GM18861 (cell line): ENCODE results near the gene HSPA1L.
"Not testable (repeated sequence)": the region's sequence is repeated elsewhere in the genome, so short reads cannot be mapped to it uniquely, and the experiment has no call there.

Source experiments
- ATAC-seq: cut with Tn5 transposase; IDR thresholded peaks from one replicate; pipeline ENCODE4 v1.9.1; 2021; ENCODE audit not compliant: unreplicated experiment

The HSPA1L gene

DNA sequence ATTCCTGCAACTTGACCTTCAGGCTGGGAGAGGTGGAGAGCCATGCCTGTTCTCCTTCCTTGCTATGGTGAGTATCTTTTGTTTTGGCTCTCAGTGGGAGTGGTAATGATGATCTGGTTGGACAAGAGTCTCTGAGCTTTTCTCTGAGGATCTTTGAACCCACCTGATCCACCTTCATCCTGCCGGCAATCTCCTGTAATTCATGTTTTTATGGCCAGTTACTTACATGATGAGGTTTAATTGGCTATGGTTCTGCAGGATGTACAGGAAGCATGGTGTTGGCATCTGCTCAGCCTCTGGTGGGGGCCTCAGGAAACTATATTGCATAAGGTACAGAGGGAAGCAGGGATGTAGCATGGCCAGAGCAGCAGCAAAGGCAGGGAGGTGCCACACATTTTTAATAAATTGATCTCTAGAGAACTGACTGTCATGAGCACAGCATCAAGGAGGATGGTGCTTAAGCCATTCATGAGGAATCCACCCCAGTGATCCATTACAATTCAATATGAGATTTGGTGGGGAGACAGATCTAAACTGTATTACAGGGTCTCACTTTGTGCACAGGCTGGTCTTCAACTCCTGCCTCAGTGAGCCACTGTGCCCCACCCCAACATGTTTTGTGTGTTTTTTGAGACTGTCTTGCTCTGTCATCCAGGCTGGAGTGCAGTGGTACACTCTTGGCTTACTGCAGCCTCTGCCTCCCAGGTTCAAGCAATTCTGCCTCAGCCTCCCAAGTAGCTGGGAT lies 22.5 kb upstream of the HSPA1L start:
- ATAC-seq = no peak

DNA sequence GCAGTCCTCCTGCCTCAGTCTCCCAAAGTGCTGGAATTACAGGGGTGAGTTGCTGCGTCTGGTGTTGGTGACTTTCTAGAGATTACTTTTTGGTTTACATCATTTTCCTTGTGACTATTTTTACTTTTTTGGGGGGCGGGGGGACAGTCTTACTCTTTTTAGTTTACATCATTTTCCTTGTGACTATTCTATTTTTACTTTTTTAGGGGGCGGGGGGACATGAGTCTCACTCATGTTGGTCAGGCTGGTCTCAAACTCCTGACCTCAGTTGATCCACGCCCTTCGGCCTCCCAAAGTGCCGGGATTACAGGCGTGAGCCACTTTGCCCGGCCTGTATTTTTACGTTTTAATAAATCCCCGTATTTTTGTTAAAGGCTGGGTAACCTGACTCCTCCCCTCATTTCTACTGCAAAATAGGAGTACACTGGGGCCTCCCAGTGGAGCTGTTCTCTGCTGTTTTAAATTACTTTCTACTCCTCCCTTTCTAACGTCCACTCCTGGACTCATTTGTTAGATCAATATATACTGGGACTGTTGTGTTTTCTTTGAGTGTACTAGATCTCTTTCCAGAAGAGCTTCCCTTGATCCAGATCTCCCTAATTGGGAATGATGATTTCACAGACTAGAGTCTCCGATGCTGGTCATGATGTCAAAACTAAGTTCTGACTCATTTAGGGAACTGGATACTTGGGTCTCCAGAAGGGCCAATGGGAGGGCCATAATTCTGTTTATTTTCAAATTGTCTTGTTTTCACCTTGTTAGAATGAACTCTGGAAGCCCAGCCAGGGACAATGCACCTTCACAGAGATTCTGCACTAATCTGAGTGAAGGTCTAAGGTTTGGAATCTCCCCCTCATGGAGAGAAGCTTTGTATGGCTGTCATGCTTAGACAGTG lies 21.6 kb upstream of the HSPA1L start:
- no peak for ATAC-seq

DNA sequence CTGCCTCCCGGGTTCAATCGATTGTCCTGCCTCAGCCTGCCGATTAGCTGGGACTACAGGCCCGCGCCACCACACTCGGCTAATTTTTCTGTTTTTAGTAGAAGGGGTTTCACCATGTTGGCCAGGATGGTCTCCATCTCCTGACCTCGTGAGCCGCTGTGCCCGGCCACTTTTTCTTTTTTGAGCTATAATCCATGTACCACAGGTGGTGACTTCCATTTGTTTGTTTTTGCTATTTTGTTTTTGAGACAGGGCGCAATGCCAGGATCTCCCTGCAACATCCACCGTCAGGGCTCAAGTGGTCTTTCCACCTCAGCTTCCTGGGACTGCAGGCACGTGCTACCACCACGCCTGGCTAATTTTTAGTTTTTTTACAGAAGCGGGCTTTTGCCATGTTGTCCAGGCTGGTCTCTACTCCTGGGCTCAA lies 21.0 kb upstream of the HSPA1L start:
- no peak for ATAC-seq

DNA sequence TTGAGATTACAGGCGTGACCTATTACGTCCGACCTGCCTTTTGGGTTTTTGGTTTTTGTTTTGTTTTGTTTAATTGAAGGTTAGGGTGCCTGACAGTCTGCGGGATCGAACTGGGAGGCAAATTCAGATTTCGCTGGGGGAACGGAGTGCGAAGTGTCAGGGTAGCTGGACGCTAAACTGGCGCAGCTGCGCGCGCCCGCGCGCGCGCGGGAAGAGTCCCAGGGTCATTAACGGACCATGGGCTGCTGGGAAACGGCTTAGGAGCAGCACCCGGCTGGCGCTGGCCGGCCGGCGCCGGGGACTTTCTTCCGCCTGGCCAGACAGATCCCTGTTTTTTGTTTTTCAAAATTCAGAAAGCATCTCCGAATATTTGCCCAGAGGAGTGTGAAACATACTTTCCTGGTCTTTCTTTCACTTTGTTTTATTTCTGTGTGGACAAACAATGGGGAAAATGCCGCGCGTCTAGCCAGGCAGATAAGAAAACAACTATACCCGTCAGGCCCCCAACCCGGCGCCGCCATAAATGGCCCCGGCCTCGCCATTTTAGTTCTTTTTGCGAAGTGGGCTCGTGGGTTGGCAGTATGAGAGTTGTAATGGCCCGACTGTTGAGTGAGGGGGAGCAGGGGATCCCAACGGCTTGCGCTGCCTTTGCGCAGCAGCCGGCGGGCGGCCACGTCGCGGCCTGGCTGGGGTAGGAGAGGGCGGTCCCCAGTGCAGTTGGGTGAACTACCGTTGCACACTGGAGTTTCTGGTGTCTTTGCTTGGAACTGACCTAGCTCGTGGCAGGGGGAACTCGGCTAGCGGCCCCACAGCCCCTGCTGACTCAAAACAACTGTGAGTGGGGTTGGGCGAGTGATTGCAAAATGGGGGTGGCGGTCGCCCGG lies 19.5 kb upstream of the HSPA1L start:
- no peak for ATAC-seq

DNA sequence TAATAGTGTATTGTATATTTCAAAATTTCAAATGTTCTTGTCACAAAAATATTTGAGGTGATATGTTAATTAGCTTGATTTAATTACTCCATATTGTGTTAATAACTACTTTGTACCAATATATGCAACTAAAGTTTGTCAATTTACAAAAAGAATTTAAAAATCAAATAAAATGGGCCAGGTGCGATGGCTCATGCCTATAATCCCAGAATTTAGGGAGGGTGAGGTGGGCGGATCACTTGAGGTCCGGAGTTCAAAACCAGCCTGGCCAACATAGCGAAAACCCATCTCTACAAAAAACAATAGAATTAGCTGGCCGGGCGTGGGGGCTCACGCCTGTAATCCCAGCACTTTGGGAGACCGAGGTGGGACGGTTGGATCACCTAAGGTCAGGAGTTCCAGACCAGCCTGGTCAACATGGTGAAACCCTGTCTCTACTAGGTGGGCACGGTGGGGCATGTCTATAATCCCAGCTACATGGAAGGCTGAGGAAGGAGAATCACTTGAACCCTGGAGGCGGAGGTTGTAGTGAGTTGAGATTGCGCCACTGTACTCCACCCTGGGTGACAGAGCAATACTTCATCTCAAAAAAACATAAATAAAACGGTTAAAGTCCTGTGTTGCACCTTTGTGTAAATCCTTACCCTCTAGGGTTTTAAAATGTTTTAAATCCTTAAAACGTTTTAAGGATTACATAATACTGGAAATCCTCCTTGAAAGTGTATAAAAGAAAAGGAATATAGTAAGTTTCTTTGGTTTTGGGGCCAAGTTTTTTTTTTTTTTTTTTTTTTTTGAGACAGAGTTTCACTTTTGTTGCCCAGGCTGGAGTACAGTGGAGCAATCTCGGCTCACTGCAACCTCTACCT lies 16.5 kb upstream of the HSPA1L start:
- no peak for ATAC-seq

DNA sequence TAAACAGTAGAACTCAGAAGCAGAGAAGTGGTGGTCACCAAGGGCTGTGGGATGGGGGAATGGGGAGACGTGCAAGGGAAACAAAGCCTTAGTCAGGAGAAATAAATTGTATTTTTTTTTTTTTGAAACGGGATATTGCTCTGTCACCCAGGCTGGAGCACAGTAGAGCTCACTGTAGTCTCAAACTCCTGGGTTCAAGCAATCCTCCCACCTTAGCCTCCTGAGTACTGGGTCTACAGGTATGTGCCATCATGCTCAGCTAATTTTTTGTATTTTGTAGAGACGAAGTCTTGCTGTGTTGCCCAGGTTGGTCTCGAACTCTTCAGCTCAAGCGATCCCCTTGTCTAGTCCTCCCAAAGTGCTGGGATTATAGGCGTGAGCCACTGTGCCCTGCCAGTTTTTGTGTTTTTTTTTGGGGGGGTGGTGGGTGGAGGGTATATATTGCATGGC lies 15.8 kb upstream of the HSPA1L start:
- no peak for ATAC-seq

DNA sequence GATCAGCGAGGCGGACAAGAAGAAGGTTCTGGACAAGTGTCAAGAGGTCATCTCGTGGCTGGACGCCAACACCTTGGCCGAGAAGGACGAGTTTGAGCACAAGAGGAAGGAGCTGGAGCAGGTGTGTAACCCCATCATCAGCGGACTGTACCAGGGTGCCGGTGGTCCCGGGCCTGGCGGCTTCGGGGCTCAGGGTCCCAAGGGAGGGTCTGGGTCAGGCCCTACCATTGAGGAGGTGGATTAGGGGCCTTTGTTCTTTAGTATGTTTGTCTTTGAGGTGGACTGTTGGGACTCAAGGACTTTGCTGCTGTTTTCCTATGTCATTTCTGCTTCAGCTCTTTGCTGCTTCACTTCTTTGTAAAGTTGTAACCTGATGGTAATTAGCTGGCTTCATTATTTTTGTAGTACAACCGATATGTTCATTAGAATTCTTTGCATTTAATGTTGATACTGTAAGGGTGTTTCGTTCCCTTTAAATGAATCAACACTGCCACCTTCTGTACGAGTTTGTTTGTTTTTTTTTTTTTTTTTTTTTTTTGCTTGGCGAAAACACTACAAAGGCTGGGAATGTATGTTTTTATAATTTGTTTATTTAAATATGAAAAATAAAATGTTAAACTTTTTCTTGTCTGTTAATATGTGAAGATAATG lies 14.7 kb upstream of the HSPA1L start:
- no peak for ATAC-seq

DNA sequence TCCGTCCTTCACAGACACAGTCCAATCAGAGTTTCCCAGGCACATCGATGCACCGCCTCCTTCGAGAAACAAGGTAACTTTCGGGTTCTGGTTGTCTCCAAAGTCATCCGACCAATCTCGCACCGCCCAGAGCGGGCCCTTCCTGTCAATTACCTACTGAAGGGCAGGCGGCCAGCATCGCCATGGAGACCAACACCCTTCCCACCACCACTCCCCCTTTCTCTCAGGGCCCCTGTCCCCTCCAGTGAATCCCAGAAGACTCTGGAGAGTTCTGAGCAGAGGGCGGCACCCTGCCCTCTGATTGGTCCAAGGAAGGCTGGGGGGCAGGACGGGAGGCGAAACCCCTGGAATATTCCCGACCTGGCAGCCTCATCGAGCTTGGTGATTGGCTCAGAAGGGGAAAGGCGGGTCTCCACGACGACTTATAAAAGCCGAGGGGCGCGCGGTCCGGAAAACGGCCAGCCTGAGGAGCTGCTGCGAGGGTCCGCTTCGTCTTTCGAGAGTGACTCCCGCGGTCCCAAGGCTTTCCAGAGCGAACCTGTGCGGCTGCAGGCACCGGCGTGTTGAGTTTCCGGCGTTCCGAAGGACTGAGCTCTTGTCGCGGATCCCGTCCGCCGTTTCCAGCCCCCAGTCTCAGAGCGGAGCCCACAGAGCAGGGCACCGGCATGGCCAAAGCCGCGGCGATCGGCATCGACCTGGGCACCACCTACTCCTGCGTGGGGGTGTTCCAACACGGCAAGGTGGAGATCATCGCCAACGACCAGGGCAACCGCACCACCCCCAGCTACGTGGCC lies 12.4 kb upstream of the HSPA1L start, which contains the start of gene HSPA1B:
HSPA1B (plus strand) TSS at position 453 of the 794 bp plus-strand sequence; CDS start at position 666, 213 bp downstream.
- peak; percentile 60 for ATAC-seq

DNA sequence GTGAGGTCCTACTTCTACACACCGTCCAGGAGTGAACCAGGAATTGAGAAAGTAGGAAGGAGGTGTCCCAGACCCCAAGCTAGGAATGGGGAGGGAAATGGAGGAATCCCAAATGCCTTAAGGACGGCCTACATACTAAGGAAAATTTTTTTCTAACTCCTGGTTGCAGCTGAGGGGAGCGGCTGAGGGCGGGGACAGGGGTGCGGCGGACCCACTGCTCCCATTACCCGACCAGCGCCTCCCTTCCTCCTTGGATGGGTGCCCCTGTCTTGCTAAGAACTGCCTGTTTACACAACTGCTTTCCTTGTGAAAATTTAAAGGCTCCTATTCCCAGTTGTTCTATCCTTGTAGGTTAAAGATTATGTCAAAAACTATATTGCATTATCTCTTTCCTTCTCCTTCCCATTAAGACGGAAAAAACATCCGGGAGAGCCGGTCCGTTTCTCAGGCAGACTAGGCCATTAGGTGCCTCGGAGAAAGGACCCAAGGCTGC lies 11.8 kb upstream of the HSPA1L start:
- no peak for ATAC-seq

DNA sequence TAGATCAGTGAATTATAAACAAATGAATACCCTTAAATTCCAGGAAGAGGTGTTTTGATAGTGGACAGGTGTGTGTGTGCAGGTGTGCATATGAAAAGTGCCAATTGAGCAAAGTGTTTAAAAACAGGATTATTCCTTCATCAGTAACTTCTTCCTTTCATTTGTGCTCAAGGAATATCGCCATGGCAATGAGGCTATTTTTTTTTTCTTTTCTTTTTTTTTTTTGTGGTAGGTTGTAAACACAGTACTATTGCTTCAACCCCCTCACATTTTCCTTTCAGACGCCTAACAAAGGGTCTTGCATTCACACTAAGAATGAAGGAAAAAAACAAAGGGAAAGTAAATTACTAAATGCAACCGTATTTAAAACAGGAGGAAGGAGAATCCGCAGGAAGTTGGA lies 10.5 kb upstream of the HSPA1L start:
- ATAC-seq = no peak

DNA sequence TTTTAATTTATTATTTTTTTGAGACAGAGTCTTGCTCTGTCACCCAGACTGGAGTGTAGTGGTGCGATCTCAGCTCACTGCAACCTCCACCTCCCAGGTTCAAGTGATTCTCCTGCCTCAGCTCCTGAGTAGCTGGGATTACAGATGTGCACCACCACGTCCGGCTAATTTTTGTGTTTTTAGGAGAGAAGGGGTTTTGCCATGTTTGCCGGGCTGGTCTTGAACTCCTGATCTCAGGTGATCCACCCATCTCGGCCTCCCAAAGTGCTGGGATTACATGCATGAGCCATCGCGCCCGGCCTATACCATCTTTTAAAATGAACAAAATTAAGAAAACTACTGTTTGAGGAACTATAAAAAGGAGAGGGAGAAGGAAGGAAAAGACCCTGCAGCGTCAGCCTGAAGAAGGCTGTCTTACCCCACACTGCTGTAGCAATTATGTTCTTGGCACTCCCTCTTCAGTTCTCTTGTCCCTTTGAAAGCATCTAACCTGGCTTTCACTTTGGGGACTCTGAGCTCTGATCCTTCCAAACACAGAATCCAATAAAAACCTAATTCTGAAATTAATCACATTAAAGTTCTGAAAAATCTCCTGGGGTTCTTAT lies 8.6 kb upstream of the HSPA1L start:
- not testable (repeated sequence) for ATAC-seq

DNA sequence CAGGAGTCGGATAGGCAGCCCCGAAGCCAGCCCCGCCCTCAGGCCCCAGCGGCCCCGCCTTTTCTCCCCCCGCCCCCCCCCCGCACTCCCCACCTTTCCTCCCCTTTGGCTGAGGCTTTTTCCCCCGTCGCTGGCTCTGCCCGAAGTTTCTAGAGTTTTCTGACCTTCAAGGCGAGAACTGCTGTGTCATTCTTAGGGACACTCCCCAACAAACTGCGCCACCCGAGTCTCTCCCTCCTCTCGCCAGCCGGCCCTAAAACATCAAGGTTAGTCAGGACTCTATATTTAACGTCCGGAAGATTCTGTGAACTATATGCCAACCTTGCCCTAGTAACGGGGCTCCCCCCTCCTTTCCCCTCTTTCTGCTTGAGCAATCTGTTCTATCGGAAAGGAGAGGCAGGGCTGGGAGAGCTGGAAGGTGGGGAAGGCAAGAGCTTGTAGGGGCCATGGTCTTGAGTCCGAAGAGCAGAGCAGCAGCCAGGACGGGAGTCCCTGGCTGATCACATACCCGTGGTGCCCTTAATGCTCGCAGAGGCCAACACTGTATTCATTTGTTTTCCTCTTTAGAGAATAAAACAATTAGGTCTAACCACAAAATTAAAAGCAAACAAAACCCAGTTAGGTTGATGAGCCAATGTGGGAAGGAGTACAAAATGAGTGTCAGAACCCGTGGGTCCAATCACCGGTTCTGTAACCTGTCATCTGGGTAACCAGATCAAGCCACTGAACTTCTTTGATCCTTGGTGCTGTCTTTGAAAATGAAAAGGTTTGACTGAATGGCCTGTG lies 7.1 kb upstream of the HSPA1L start:
- peak; percentile 21 for ATAC-seq

DNA sequence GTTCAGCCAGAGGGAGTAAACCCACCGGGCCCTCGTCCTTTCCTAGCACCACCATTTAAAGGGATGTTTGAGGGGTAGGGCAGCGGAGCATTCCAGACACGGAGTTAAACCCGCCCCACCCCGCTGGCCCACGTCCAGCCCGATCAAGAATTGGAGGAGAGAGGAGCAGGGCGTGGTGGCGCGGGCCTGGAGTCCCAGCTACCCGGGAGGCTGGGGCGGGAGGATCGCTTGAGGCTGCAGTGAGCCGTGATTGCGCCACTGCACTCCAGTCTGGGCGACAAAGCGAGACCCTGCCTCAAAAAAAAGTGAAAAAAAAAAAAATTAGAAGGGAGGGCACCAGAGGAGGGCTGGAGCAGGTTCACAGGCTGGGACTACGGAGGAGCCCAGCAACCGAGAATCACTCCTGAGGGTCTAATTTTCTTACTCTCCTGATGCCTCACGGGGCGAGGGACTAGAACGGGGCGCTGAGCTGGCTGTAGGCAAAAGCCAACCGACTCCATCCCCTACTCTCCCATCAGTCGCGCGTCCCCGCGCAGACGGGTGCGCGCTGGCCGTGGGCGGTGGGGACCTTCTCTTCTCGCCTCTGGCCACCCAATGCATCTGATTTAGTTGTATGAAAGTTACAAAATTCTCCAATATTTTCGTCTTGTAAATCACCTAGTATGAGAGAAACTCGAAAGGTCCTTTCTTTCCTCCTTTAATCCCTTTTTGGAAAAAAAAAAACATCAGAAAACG lies 6.4 kb upstream of the HSPA1L start:
- peak; percentile 36 for ATAC-seq

DNA sequence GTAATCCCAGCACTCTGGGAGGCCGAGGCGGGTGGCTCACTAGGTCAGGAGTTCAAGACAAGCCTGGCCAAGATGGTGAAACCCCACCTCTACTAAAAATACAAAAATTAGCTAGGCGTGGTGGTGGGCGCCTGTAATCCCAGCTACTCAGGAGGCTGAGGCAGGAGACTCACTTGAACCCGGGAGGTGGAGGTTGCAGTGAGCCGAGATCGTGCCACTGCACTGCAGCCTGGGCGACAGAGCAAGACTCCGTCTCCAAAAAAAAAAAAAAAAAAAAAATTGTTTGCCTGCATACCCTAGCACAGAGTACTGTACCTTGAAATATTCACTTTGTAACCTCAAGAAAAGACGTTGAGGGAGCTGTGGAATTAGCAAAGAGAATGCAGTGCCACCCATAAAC lies 5.3 kb upstream of the HSPA1L start:
- ATAC-seq = not testable (repeated sequence)

DNA sequence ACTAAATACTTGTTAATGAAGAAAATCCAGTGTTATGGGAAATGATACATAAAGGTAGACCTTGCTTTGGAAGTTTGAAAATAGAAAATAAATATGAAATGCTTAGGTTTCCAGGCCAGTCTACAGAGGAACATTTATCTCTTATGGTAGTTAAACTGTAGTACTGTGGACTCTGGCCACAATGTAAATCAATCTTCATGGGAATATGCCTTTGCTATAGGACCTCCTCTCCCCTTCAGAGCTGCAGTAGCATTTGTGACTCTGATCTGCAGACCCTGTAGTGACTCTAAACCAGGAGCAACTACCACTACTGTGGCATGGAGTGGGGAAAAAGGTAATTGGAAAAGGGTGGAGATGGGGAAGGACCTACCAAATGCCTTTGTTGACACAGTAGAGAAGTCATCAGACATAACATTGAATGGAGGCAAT lies 4.8 kb upstream of the HSPA1L start:
- no peak for ATAC-seq

DNA sequence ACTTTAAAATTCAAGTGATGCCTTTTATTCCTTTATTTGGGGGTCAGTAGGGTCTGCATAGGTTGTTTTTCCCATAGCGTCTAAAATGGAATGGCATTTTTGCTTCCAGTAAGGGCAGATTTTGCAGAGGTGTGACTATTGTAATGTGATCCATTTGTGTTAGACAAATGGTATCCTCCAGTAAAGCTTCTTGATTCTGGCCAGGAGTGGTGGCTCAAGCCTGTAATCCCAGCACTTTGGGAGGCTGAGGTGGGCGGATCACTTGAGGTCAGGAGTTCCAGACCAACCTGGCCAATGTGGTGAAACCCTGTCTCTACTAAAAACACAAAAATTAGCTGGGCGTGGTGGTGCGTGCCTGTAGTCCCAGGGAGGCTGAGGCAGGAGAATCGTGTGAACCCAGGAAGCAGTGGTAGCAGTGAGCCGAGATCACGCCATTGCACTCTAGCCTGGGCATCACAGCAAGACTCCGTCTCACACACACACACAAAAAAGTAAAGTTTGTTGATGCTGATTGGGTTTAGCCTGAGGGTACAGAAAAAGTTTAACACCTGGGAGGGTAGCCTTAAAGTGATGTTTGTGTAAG lies 2.9 kb upstream of the HSPA1L start:
- not testable (repeated sequence) for ATAC-seq
